Osteocyte (in vitro differentiated cells): ENCODE results near the gene DTX4. TPM values are rescaled to one million over a fixed set of nuclear protein-coding genes. Genes with fewer than 3 reads are reported as not detected.

Source experiments
- DNase-seq: peaks from one replicate; pipeline ENCODE4 v3.0.0; 2021; ENCODE audit warnings: mixed read lengths; ENCODE audit not compliant: unreplicated experiment; ENCODE audit errors: extremely low spot score
- H3K27ac Mint-ChIP-seq: one replicate; pipeline ENCODE4 v1.8.0; 2021; ENCODE audit warnings: mild to moderate bottlenecking, mixed read lengths; ENCODE audit not compliant: unreplicated experiment
- H3K27me3 Mint-ChIP-seq: one replicate; pipeline ENCODE4 v1.8.0; 2021; ENCODE audit warnings: mixed read lengths; ENCODE audit not compliant: unreplicated experiment
- H3K36me3 Mint-ChIP-seq: one replicate; pipeline ENCODE4 v1.8.0; 2021; ENCODE audit warnings: mixed read lengths; ENCODE audit not compliant: unreplicated experiment
- H3K4me1 Mint-ChIP-seq: one replicate; pipeline ENCODE4 v1.8.0; 2021; ENCODE audit warnings: mixed read lengths; ENCODE audit not compliant: unreplicated experiment
- H3K4me3 Mint-ChIP-seq: one replicate; pipeline ENCODE4 v1.8.0; 2021; ENCODE audit warnings: mild to moderate bottlenecking, moderate library complexity, mixed read lengths; ENCODE audit not compliant: unreplicated experiment
- H3K9me3 Mint-ChIP-seq: one replicate; pipeline ENCODE4 v1.8.0; 2021; ENCODE audit warnings: mixed read lengths; ENCODE audit not compliant: unreplicated experiment
- total RNA-seq: library from RNA; stranded (reverse); gene quantifications from 2 replicates; pipeline ENCODE4 v1.2.1, GENCODE V29; 2021
- TF ChIP-seq, protein P1 (sequence below): fragments of 200-600 bp; sonication (generic); IDR thresholded peaks from 2 replicates; pipeline ENCODE4 v1.5.0; 2021; ENCODE audit warnings: antibody characterized with exemption, mild to moderate bottlenecking, moderate library complexity

Gene DTX4
- total RNA-seq, 1 donor from 2014 or later: 2.7 TPM

GRCh38 chr11:59197991-59198390 is 26.1 kb downstream of the DTX4 start:
- Mint-ChIP-seq H3K27me3 (peaks cover 7% of the 10 kb centered on the region), H3K4me3 (no peak overlapping the region), H3K9me3 (peaks cover 4% of the 10 kb centered on the region), H3K27ac (no peak overlapping the region), H3K36me3 (no peaks in the 10 kb centered on the region), H3K4me1 (peaks cover 3% of the 10 kb centered on the region)
- TF ChIP-seq, protein P1, sequence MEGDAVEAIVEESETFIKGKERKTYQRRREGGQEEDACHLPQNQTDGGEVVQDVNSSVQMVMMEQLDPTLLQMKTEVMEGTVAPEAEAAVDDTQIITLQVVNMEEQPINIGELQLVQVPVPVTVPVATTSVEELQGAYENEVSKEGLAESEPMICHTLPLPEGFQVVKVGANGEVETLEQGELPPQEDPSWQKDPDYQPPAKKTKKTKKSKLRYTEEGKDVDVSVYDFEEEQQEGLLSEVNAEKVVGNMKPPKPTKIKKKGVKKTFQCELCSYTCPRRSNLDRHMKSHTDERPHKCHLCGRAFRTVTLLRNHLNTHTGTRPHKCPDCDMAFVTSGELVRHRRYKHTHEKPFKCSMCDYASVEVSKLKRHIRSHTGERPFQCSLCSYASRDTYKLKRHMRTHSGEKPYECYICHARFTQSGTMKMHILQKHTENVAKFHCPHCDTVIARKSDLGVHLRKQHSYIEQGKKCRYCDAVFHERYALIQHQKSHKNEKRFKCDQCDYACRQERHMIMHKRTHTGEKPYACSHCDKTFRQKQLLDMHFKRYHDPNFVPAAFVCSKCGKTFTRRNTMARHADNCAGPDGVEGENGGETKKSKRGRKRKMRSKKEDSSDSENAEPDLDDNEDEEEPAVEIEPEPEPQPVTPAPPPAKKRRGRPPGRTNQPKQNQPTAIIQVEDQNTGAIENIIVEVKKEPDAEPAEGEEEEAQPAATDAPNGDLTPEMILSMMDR: no peak
- DNase-seq: no peak

DNA sequence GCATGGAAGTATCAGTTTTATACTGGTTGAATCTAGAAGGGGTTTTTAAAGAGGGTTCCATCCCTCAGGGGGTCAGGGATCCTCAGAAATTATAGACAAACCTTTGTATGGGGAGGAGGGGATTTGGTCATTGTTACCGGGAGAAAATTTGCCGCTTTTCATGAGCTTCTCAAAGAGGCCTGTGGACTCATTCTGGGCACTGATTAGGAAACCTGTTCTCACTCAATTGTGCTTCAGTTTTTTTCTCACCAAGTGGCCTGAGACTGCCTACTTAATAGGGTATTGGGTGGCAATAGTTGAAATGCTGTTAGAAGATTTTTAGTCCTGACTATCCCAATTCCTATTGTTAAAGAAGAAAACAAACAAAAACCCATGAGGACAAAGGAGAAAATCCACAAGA is 26.8 kb downstream of the DTX4 start:
- H3K9me3 Mint-ChIP-seq: peaks cover 4% of the 10 kb centered on the region
- H3K27me3 Mint-ChIP-seq: peaks cover 4% of the 10 kb centered on the region
- H3K36me3 Mint-ChIP-seq: no peaks in the 10 kb centered on the region
- H3K4me3 Mint-ChIP-seq: no peak overlapping the region
- TF ChIP-seq, protein P1: no peak
- no peak for DNase-seq
- H3K27ac Mint-ChIP-seq: no peak overlapping the region
- H3K4me1 Mint-ChIP-seq: peaks cover 3% of the 10 kb centered on the region

DNA sequence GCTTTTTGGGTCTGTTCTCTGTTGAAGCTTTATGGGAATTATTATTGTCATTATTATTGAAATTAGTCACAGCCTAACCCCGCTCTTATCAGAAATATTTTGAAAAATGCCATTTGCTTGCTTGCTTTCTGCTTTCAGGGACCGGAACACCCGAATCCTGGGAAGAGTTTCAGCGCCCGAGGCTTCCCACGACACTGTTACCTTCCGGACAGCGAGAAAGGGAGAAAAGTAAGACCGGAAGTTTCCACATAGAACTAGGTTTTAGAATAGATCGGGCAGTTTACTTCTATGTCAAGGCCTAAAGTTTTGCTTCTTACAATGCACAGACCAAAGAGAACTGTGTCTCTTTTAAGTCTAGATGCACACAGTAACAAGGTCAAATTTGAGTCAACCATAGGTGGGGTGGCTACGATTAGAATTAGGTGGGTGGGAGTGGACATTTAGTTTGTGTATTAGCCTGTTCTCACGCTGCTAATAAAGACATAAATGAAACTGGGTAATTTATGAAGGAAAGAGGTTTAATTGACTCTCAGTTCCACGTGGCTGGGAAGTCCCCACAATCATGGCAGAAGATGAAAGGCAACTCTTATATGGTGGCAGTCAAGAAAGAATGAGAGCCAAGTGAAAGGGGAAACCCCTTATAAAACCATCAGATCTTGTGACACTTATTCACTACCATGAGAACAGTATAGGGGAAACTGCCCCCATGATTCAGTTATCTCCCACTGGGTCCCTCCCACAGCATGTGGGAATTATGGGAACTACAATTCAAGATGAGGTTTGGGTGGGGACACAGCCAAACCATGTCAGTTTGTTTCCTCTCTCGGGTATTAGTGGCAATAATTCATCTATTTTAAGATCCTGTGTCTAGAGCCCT is 27.9 kb downstream of the DTX4 start:
- TF ChIP-seq, protein P1: no peak
- DNase-seq: no peak
- Mint-ChIP-seq H3K27me3 (peaks cover 4% of the 10 kb centered on the region), H3K27ac (no peak overlapping the region), H3K9me3 (peaks cover 4% of the 10 kb centered on the region), H3K36me3 (no peaks in the 10 kb centered on the region), H3K4me1 (peaks cover 3% of the 10 kb centered on the region), H3K4me3 (no peak overlapping the region)

DNA sequence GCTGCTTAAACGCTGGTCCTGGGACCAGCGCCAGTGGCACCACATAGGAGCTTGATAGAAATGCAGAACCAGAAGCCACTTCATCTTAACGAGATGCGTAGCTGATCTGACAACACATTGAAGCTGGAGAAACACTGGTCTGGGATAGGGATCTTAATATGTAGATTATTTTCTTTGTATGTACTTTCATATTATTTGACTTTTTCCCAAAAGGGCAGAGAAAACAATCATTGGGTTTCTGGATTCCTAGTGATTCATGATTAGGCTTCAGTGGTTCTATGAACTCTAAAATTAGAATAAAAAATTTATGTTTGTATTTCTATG is 28.5 kb downstream of the DTX4 start:
- H3K27ac Mint-ChIP-seq: no peak overlapping the region
- no peak for DNase-seq
- H3K4me1 Mint-ChIP-seq: peaks cover 3% of the 10 kb centered on the region
- TF ChIP-seq, protein P1: no peak
- peaks cover 4% of the 10 kb centered on the region for H3K27me3 Mint-ChIP-seq
- H3K36me3 Mint-ChIP-seq: no peaks in the 10 kb centered on the region
- H3K4me3 Mint-ChIP-seq: no peak overlapping the region
- peaks cover 4% of the 10 kb centered on the region for H3K9me3 Mint-ChIP-seq

- Mint-ChIP-seq H3K9me3 (peaks cover 4% of the 10 kb centered on the region), H3K36me3 (no peaks in the 10 kb centered on the region), H3K27ac (no peak overlapping the region), H3K27me3 (peaks cover 4% of the 10 kb centered on the region), H3K4me3 (no peak overlapping the region), H3K4me1 (peaks cover 3% of the 10 kb centered on the region)
- TF ChIP-seq, protein P1: no peak
- DNase-seq: no peak
Measured at GRCh38 chr11:59201353-59201752, 29.4 kb downstream of the DTX4 start.
